ENCODE data around the gene VTA1. TPM values are rescaled to one million over a fixed set of nuclear protein-coding genes. Genes with fewer than 3 reads are reported as not detected.
A peak's percentile ranks its signal among the peaks of the same experiment; 100 is the strongest.

VTA1 gene
- total RNA-seq, 1 experiment from 2014 or later: 72.1 TPM

GRCh38 chr6:142238881-142239280 is 91.8 kb downstream of the VTA1 start:
- Histone ChIP-seq H3K4me1 (ENCODE audit: control insufficient read depth, insufficient read depth, low read length) (peaks cover 19% of the 10 kb centered on the region), H3K27ac (ENCODE audit: low read length) (peak overlapping the region; percentile 42; the same call in 1 of the 2 replicates), H3K36me3 (ENCODE audit: control insufficient read depth, insufficient read depth, low read length) (no peaks in the 10 kb centered on the region), H3K9me3 (ENCODE audit: control insufficient read depth, insufficient read depth, low read depth, low read length) (no peaks in the 10 kb centered on the region), H3K27me3 (ENCODE audit: control insufficient read depth, insufficient read depth, low read length) (no peaks in the 10 kb centered on the region), H3K4me3 (ENCODE audit: low read depth in 2 of 2, low read length in 2 of 2) (no peak overlapping the region)
- BruUV-seq (replicated peaks): no TSS peak
- CTCF ChIA-PET: no interaction called here
- ATAC-seq (no peak), DNase-seq (ENCODE audit: low read depth, low spot score) (no peak)
- POLR2A ChIA-PET: no interaction called here
- in situ Hi-C loops (cut with HindIII; ENCODE audit: low pct_unique_long_range_greater_than_20kb, low sequenced_read_pairs) (no loop called here), intact Hi-C loops (cut with micrococcal nuclease; ENCODE audit: unreplicated experiment) (no loop called here)
- TF ChIP-seq REST (IDR thresholded peaks at IDR 0.05; ENCODE audit: insufficient read depth in 1 of 2, low read depth in 2 of 2, low read length in 1 of 2) (no peak), SIN3A (IDR thresholded peaks at IDR 0.05; ENCODE audit: borderline replicate concordance, insufficient read depth, low read depth, low read length) (no peak), POLR2AphosphoS5 (IDR thresholded peaks at IDR 0.05; ENCODE audit: low read depth, low read length) (no peak), TCF7L2 (IDR thresholded peaks at IDR 0.05; ENCODE audit: low read depth, low read length) (no peak), CTCF (IDR thresholded peaks at IDR 0.05) (no peak)

GRCh38 chr6:142240179-142240578 is 93.1 kb downstream of the VTA1 start:
- H3K27ac ChIP-seq (ENCODE audit: low read length): no peak overlapping the region; the same call in 1 of the 2 replicates
- H3K4me3 ChIP-seq (ENCODE audit: low read depth in 2 of 2, low read length in 2 of 2): no peak overlapping the region
- no peaks in the 10 kb centered on the region for H3K36me3 ChIP-seq (ENCODE audit: control insufficient read depth, insufficient read depth, low read length)
- TF ChIP-seq POLR2AphosphoS5 (IDR thresholded peaks at IDR 0.05; ENCODE audit: low read depth, low read length): no peak
- no peak for TF ChIP-seq SIN3A (IDR thresholded peaks at IDR 0.05; ENCODE audit: borderline replicate concordance, insufficient read depth, low read depth, low read length)
- no peak for TF ChIP-seq TCF7L2 (IDR thresholded peaks at IDR 0.05; ENCODE audit: low read depth, low read length)
- no peak for TF ChIP-seq REST (IDR thresholded peaks at IDR 0.05; ENCODE audit: insufficient read depth in 1 of 2, low read depth in 2 of 2, low read length in 1 of 2)
- TF ChIP-seq CTCF (IDR thresholded peaks at IDR 0.05): no peak
- no peak for DNase-seq (ENCODE audit: low read depth, low spot score)
- no peaks in the 10 kb centered on the region for H3K27me3 ChIP-seq (ENCODE audit: control insufficient read depth, insufficient read depth, low read length)
- peaks cover 19% of the 10 kb centered on the region for H3K4me1 ChIP-seq (ENCODE audit: control insufficient read depth, insufficient read depth, low read length)
- ATAC-seq: no peak
- in situ Hi-C loops (cut with HindIII; ENCODE audit: low pct_unique_long_range_greater_than_20kb, low sequenced_read_pairs) (no loop called here), intact Hi-C loops (cut with micrococcal nuclease; ENCODE audit: unreplicated experiment) (no loop called here)
- no peaks in the 10 kb centered on the region for H3K9me3 ChIP-seq (ENCODE audit: control insufficient read depth, insufficient read depth, low read depth, low read length)
- BruUV-seq (replicated peaks): no TSS peak
- CTCF ChIA-PET: no interaction called here
- POLR2A ChIA-PET: no interaction called here
